Stimulated activated naive CD4-positive, alpha-beta T cell (primary cell): ENCODE data around the gene LNPK.
"Not testable (repeated sequence)": the region's sequence is repeated elsewhere in the genome, so short reads cannot be mapped to it uniquely, and the experiment has no call there.

Experiments
- DNase-seq, 6 experiments: peaks; one replicate each; lab custom pipeline; 2025; lab: John Stamatoyannopoulos, UW

The LNPK gene

GRCh38 chr2:175973373-175973772 is 28.7 kb downstream of the LNPK start:
- DNase-seq, result no peak

- DNase-seq, result no peak
These were observed 35.2 kb downstream of the LNPK start for GRCh38 chr2:175966839-175967238.

- no peak for DNase-seq
These were observed 36.3 kb downstream of the LNPK start for GRCh38 chr2:175965773-175966172.

GRCh38 chr2:175964195-175964594 is 37.9 kb downstream of the LNPK start:
- DNase-seq, result no peak

- DNase-seq, result not testable (repeated sequence)
These were observed 38.9 kb downstream of the LNPK start for GRCh38 chr2:175963171-175963570.

- DNase-seq, result no peak
These were observed 44.2 kb downstream of the LNPK start for GRCh38 chr2:175957845-175958244.

- DNase-seq, result no peak
These were observed 46.9 kb downstream of the LNPK start for GRCh38 chr2:175955136-175955535.

- DNase-seq, result no peak
These were observed 51.6 kb downstream of the LNPK start for GRCh38 chr2:175950512-175950911.

- DNase-seq, result no peak
These were observed 53.9 kb downstream of the LNPK start for GRCh38 chr2:175948191-175948590.

GRCh38 chr2:175947073-175947472 is 55.0 kb downstream of the LNPK start:
- DNase-seq, result no peak

GRCh38 chr2:175941699-175942098 is 60.4 kb downstream of the LNPK start:
- no peak for DNase-seq

GRCh38 chr2:175937216-175937615 is 64.9 kb downstream of the LNPK start:
- no peak for DNase-seq

GRCh38 chr2:175935289-175936181 is 66.5 kb downstream of the LNPK start:
- DNase-seq, result no peak

- no peak for DNase-seq
These were observed 69.4 kb downstream of the LNPK start for GRCh38 chr2:175932675-175933074.

GRCh38 chr2:175931805-175932204 is 70.3 kb downstream of the LNPK start:
- no peak for DNase-seq

- no peak for DNase-seq
These were observed 71.6 kb downstream of the LNPK start for GRCh38 chr2:175930504-175930903.

GRCh38 chr2:175929850-175930249 is 72.2 kb downstream of the LNPK start:
- DNase-seq, result no peak

GRCh38 chr2:175926272-175926671 is 75.8 kb downstream of the LNPK start:
- DNase-seq, result no peak

GRCh38 chr2:175922160-175922559 is 79.9 kb downstream of the LNPK start:
- no peak for DNase-seq

- DNase-seq, result no peak
These were observed 83.1 kb downstream of the LNPK start for GRCh38 chr2:175918935-175919334.

- DNase-seq, result no peak
These were observed 87.2 kb downstream of the LNPK start for GRCh38 chr2:175914846-175915245.

- not testable (repeated sequence) for DNase-seq
These were observed 88.0 kb downstream of the LNPK start for GRCh38 chr2:175913849-175914743.

GRCh38 chr2:175913267-175913666 is 88.8 kb downstream of the LNPK start:
- not testable (repeated sequence) for DNase-seq
